ENCODE measurements around the gene CCT2. TPM values are rescaled to one million over a fixed set of nuclear protein-coding genes. Genes with fewer than 3 reads are reported as not detected.
A peak's percentile ranks its signal among the peaks of the same experiment; 100 is the strongest.

CCT2 gene
- total RNA-seq, 4 donors from 2014 or later, result 49.4 to 86.4 (median 61.1) TPM

GRCh38 chr12:69616025-69616424 is 30.8 kb downstream of the CCT2 start:
- 79 to 80% methylated on average over 14 of the region's 14 CpGs for WGBS, 2 donors
- no peak overlapping the region for H3K4me3 ChIP-seq (ENCODE audit: low read depth, poor library complexity, severe bottlenecking)
- peak in 1 of 2 donors; percentile 53 for DNase-seq (ENCODE audit: low spot score in 2 of 2)
- TF ChIP-seq POLR2A (IDR thresholded peaks at IDR 0.05) (no peak), CTCF (IDR thresholded peaks at IDR 0.05) (no peak)
- intact Hi-C loops (cut with DNase I; ENCODE audit: low total_unique reads), result no loop called here

GRCh38 chr12:69619050-69619449 is 33.8 kb downstream of the CCT2 start:
- TF ChIP-seq CTCF (IDR thresholded peaks at IDR 0.05) (no peak), POLR2A (IDR thresholded peaks at IDR 0.05) (no peak)
- no peak for DNase-seq (ENCODE audit: low spot score in 2 of 2)
- intact Hi-C loops (cut with DNase I; ENCODE audit: low total_unique reads), result no loop called here
- 37 to 53% methylated on average over 6 of the region's 6 CpGs for WGBS, 2 donors
- H3K4me3 ChIP-seq (ENCODE audit: low read depth, poor library complexity, severe bottlenecking), result no peak overlapping the region

GRCh38 chr12:69620077-69620476 is 34.8 kb downstream of the CCT2 start:
- peak in 1 of 2 donors; percentile 31 for DNase-seq (ENCODE audit: low spot score in 2 of 2)
- intact Hi-C loops (cut with DNase I; ENCODE audit: low total_unique reads), result no loop called here
- 81 to 90% methylated on average over 4 of the region's 4 CpGs for WGBS, 2 donors
- H3K4me3 ChIP-seq (ENCODE audit: low read depth, poor library complexity, severe bottlenecking), result no peak overlapping the region
- TF ChIP-seq CTCF (IDR thresholded peaks at IDR 0.05) (no peak), POLR2A (IDR thresholded peaks at IDR 0.05) (no peak)

- intact Hi-C loops (cut with DNase I; ENCODE audit: low total_unique reads), result no loop called here
- TF ChIP-seq CTCF (IDR thresholded peaks at IDR 0.05), result no peak
- TF ChIP-seq POLR2A (IDR thresholded peaks at IDR 0.05), result no peak
- 94% methylated on average over 2 of the region's 2 CpGs for WGBS, 2 donors
- peak in 1 of 2 donors; percentile 4 for DNase-seq (ENCODE audit: low spot score in 2 of 2)
- H3K4me3 ChIP-seq (ENCODE audit: low read depth, poor library complexity, severe bottlenecking), result no peak overlapping the region
These were observed 35.7 kb downstream of the CCT2 start for GRCh38 chr12:69620921-69621320.

- no peak for TF ChIP-seq POLR2A (IDR thresholded peaks at IDR 0.05)
- TF ChIP-seq CTCF (IDR thresholded peaks at IDR 0.05), result no peak
- DNase-seq (ENCODE audit: low spot score in 2 of 2), result peak in 1 of 2 donors; percentile 39
- no peak overlapping the region for H3K4me3 ChIP-seq (ENCODE audit: low read depth, poor library complexity, severe bottlenecking)
- WGBS, 2 donors, result 89 to 91% methylated on average over 2 of the region's 2 CpGs
- intact Hi-C loops (cut with DNase I; ENCODE audit: low total_unique reads), result no loop called here
These were observed 36.3 kb downstream of the CCT2 start for GRCh38 chr12:69621551-69621950.

GRCh38 chr12:69623970-69624369 is 38.7 kb downstream of the CCT2 start:
- 63 to 80% methylated on average over 13 of the region's 13 CpGs for whole genome bisulfite sequencing, 2 donors
- TF ChIP-seq POLR2A (IDR thresholded peaks at IDR 0.05) (no peak), CTCF (IDR thresholded peaks at IDR 0.05) (no peak)
- H3K4me3 ChIP-seq (ENCODE audit: low read depth, poor library complexity, severe bottlenecking), result no peak overlapping the region
- intact Hi-C loops (cut with DNase I; ENCODE audit: low total_unique reads), result no loop called here
- DNase-seq (ENCODE audit: low spot score in 2 of 2), result peak in 1 of 2 donors; percentile 81

Data from lower leg skin (tissue), 4 donors.